ENCODE data around the gene DTWD2.

DNA sequence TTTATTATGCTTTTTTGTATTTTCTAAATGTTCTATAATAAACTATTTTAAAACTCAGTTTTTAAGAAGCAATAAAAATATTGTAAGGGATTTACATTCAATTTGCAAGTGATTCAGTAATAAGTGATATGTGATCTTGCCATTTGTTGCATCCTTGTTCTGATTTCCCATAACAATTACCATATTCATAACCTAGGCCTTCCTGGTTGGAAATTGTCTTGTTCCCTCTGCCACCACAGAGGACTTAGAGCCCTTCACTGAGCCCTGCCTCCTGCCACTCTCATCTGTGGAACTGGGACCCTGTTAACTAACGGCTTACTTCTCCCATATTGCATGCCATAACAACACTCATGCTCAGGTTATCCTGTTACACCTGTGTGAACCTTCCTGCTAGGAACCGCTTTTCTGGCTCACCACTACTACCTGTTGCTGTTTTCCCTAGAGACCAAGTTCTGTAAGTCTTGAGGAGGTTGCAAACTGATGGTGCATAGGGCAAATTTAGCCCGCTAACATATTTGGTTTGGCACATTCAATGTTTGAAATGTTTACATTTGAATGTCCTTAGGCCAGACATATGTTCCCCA lies 32.9 kb upstream of the DTWD2 start:
- TF ChIP-seq CTCF (IDR thresholded peaks at IDR 0.05), result no peak
- no peak for TF ChIP-seq POLR2A (IDR thresholded peaks at IDR 0.05)

All from testis (tissue), 2 donors.